ENCODE data around the gene FANCD2.
"Not testable (repeated sequence)": the region's sequence is repeated elsewhere in the genome, so short reads cannot be mapped to it uniquely, and the experiment has no call there.

Gene FANCD2

DNA sequence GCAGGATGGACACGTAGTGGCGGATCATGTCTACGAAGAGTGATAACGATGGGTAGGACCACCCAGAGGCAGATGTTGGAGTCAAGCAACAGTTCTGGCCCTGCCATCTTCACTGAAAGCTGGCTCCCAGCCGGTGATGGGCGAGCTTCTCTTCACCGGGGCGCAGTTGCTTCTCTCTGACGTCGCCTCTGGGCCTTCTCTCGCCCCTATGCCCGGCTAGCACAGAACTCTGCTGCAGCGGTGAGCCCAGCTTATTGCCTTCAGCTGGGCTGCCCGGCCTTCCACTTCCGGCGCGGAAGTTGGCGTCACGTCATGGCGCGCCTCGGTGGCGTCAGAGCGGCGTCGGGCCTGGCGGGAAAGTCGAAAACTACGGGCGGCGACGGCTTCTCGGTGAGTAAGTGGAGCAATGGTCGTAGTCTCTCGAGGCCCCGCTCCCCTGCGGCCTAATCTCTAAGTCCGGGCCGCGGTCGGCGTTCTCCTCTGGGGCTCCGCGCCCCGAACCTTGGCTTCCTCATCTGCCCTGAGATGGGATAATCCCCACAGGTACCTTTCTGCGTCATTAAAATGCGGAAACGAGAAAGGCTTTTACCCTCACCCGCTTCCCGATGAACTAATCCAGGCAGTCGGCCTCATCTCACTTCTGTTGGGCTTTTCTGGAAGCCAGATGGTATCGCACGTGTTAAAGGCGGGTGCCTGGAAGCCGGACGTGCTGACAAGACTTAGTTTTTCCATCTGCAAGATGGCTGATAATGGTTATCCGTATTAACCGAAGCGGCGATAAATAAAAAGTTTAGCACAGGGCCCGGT is at the start of gene FANCD2:
TSS of gene FANCD2 (plus strand) at position 354 of the 807 bp plus-strand sequence. CDS start 2,221 bp downstream, outside the sequence.
- peak; percentile 64 for DNase-seq

DNA sequence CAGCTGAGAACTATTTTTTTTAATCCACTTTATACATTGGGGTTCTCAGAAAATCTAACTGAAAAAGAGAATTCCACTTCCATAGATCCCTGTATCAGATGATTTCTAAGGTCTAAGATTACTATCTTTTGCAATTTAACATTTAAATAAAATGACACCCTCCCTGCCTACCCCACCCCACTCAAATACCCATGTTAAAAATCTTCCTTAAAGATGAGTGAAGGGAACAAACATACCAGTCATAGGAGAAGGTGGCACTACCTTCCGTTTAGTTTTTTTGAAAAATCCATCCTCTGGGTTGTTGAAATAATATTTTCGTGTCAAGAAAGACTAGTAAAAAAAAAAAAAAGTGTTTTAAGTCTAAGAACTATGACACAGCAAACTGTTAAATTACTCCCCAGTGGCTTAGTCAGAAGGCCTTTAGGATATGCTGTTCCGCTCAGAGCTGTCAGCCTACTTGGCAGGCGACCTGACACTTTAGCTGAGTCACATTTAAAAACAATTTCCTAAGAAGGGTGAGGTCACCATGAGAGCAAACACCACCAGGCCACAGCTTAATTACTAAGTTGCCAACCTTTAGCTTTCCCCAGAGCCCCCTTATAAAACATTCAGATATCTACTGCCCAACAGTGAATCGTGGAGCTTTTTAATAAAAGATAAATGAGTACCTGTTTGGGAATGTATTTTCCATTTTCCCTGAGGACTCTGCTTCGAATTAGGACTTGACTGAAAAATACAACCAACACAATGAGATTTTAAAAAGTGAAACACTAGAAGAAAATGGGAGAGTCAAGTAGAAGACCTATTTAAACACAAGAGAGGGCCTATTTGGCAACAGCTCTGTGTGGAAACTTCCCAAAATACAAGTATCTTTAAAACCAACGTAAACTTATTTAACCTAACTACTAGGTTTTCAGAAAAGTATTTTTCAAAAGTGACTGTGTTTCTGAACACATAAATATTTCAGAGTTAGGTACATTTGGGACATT is 49.2 kb upstream of the FANCD2 start:
- DNase-seq, result peak; percentile 87

DNA sequence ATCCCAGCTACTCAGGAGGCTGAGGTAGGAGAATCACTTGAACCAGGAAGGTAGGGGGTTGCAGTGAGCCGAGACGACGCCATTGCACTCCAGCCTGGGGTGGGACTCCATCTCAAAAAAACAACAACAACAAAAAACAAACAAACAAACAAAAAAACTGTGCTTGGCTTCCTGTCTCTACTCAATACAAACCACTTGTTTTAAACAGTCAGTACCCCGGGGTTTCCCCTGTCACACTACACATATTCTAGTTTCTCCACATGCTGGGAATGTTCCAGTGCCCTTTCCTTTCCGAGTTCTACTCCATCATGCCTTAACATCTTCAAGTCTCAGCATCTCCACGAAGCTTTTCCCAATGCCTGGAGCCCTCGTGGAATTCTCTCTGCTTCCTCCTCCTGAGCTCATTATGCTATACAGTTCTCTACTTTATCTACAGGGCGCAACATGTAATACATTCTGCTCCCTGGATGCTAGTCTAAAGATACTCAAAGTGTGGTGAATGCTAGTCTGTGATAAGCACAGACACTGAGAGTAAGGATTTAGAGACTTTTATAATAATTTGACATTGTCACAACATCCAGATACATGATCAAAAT is 47.4 kb upstream of the FANCD2 start:
- no peak for DNase-seq

DNA sequence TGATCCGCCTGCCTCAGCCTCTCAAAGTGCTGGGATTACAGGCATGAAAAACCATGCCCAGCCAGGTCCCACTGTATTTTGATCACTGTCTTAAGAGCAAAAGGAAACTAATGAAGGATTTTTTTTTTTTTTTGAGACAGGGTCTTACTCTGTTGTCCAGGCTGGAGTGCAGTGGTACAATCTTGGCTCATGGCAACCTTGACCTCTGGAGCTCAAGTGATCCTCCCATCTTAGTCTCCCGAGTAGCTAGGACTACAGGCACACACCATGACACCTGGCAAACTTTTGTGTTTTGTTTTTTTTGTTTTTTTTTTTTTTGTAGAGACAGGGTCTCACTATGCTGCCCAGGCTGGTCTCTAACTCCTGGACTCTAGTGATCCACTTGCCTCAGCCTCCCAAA is 46.0 kb upstream of the FANCD2 start:
- DNase-seq, result no peak

DNA sequence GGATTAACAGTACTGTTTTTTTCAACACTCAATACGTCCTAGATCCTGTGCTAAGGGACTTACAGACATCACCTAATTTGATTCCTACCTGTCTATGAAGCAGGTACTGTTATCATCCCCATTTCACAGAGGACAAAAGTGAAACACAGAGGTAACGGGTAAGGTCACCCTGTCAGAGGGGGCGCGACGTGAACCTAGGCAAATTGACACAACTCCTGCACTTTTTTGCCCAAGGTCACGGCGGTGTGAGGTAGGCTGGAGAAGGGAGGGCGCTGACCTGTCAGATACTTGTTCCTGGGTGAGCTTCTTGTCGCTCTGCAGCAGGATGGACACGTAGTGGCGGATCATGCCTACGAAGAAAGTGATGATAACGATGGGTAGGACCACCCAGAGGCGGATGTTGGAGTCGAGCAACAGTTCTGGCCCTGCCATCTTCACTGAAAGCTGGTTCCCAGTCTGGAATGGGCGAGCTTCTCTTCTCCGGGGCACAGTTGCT is 40.0 kb upstream of the FANCD2 start:
- DNase-seq, result no peak

DNA sequence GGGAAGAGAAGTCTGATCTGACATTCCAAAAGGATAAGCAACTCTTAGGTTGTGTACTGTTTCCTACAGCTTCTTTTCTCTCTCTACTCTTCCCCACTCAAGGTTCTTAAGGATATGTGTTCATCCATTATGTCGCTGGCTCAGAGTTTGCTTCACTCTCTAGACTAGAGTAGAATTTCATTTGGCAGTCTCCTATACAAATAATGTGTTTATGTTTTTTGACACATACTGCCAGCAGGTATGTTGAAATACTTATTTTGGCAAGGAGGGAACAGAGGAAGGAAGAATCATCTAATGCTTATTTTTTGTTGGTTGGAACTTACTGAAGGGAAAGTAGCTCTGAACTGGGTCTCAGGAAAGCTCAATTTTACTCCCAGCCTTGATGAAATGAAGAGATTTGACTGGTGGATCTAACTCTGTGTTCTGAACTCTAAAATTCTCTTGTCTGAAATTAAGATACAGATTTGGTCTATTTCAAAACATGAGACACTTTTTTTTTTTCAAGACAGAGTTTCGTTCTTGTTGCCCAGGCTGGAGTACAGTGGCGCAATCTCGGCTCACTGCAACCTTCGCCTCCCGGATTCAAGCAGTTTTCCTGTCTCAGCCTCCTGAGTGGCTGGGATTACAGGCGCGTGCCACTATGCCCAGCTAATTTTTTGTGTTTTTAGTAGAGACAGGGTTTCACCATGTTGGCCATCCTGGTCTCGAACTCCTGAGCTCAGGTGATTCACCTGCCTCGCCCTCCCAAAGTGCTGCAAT is 32.0 kb upstream of the FANCD2 start:
- no peak for DNase-seq

DNA sequence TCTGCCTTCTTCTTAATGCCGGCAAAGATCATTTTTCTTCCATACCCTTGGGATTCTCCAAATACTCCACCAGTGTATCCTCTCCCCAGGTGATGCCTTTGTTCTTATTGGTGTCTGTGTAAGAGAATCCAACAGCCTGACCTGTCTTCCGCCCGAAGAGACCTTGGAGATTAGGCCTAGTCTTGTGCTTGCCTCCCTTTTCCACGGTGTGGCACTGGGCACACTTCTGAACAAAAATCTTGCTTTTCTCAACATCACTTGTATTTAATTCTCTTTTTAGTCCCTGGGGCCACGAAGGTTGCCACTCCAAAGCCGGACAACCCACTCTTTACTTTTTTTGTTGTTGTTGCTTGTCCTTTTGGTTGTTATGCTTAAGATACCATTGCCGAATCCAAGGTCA is 25.6 kb upstream of the FANCD2 start:
- DNase-seq, result no peak

DNA sequence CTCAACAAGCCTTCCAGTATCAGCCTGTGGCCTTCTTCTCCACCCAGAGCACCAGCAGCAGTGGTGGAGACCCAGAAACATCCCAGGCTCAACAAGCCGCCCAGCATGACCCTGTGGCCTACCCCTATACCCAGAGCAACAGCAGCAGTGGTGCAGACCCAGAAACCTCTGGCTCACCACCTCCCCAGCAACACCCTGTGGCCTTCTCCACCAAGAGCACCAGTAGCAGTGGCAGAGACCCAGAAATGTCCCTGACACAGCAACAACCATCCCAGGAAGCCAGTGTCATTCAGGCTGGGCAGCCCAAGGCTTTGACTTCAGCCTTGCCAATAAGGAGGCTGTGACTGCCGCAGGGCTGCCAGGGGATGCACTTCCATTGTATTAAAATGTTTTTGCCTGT is 23.3 kb upstream of the FANCD2 start:
- DNase-seq, result no peak

DNA sequence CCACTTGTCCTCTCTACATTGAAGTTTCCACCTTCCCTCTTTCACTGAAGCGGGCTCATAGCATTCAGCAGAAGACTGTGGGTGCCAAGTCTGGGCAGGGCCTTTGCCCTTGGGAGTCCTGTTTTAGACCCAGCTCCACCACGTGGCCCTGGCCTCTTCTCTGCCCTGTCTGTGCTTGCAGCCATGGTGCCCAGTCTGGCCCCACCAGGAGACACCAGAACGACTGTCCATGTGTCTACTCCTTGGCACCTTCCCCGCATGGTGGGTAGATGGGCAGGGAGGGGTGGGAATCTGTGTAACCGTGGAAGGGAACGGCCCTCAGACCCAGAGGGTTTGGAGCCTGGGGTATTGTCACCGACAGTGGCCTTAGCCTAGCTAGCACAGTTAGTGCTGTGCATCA is 21.7 kb upstream of the FANCD2 start:
- no peak for DNase-seq

DNA sequence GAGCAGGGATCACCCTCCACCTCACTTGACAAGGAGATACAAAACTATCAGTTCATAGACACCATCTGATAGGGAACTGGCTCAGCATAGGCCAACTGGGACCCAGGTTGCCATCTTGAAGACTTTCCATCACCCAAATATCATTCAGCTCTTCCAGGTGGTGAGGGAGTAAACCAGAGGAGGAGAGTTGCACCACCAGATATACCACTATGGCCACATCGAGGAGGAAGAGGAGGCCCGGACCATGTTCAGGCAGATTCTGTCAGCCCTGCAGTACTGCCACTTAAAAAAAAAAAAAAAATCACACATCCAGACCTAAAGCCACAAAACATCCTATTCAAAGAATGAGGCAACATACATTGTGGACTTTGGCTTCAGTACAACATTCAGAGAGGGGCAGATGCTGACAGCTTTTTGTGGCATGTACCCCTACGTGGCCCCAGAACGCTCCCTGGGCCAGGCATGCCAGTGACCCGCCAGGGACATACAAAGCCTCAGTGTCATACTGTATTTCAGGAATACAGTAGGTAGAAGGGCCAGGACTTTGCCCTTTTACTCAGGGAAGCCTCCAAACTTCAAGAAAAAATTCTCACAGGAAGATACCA is 21.2 kb upstream of the FANCD2 start:
- DNase-seq, result no peak

DNA sequence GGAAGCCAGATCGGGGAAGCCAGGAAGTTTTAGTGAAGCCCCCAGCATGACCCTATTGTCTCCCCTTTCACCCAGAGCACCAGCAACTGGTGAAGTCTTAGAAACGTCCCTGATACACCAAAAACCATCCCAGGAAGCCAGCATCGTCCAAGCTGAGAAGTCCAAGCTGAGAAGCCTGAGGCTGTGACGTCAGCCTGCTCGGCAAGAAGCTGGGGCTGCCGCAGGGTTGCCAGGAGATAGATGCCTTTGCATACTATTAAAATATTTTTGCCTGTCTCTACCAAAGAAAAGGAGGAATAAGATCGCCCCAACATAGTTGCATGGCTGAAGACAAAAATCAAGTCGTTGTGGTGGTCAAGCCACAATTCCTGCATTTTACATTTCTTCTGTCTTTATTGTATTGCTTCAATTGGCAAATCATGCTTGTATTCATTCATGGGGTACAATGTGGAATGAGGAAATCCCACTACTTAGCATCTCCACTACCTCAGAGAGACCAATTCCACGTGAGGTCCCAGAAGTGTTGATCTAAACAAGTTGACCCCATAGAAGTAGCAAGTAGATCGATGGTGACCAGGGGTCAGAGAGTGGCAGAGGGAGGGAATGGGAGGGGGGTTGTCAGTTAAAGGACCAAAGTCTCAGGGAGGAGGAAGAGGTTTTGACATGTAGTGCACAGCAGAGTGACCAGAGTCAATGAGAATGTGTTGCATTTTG is 20.0 kb upstream of the FANCD2 start:
- no peak for DNase-seq

DNA sequence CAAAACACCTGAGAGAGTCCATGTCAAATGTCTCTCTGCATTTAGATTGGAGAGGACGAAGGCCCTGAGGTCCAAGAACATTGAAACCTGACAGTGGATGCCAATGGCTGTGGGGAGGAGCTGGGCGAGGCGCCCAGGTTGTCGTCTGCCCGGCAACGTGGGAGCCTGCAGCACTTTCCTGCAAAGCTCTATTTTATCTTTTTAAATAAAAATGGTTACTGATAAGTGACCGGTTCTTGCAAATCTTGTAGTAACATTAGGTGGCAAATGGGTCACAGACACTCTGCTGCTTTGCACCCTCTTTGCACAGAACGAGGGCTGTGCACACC is 19.5 kb upstream of the FANCD2 start:
- DNase-seq, result no peak

DNA sequence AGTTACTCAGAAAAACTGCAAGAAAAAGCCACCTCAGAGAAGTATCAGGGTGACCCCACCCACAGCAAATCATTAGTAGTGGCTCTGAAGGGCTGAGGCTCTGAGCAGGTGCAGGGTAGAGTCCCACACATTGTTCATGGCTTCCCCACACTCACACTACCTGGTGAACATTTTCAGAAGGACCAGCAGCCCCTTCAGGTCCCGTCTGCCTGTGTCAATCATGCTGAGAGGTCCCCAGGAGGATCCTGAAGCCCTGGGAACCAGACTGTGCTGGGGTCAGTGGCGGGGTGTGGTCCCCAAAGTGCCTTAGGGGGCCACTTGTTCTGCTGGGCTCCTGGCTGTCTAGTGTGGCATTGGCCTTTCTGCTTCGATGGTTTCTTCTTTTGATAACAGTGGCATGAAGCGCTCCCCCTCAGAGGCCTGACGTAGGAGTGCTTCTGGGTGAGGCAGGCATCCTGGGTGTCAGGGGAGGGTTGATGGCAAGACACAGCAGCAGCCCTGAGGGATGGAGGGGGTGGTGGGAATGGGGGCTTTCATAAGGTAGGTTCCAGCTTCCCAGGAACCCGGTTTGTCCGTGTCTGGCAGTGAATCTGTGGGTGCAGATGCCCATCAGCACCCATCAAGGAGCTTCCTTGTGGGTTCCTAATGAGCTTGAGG is 19.0 kb upstream of the FANCD2 start:
- no peak for DNase-seq

DNA sequence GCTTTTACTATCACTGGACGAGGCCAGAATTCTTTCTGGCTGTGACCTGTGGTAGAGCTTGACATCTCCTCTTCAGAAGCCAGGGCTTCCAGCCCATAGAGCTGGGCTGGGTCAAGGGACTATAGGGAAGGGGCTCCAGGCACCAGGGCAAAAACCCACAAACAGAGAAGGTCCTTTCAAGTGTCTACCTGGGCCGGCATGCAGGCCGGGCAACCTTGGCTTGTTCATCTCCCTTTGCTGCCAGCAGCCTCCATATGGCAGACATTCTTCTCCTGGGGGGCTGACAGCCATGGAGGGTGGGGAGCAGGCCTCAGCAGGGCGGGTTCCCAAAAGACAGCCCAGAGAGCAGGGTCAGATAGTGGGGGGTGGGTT is 18.0 kb upstream of the FANCD2 start:
- DNase-seq, result not testable (repeated sequence)

DNA sequence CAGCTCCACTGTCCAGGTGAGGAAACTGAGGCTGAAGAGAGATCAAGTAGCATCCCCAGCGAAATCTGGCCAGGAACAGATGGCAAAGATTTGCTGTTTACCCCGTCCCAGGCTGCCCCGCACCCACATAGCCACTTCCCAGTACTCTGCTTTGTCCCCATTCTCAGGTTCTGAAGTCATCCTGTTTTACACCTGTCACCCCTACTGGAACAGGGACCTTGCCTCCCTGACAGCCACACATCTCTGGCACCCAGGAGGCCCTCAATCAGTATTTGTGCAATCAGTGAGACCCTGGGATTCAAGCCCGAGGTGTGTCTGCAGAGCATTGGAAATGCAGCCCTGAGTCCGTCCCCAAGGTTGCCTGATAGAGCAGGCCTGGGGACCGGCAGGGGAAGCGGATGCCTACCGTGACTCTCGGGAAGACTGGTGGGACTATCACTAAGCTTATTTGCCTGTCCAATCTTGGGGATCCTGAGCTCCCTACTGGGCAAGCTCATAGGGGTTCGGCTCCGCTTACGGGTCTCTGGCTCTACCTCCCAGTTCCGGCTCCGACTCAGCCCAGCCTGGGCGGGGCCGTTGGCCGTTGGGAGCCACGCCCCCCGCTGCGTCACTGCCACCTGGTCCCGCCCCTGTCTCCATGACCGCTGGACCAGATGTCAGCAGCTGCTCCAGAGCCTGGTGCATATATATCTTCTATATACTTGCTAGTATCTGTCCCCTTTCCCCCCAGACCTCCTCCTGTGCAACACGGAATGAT is 17.5 kb upstream of the FANCD2 start:
- DNase-seq, result no peak

DNA sequence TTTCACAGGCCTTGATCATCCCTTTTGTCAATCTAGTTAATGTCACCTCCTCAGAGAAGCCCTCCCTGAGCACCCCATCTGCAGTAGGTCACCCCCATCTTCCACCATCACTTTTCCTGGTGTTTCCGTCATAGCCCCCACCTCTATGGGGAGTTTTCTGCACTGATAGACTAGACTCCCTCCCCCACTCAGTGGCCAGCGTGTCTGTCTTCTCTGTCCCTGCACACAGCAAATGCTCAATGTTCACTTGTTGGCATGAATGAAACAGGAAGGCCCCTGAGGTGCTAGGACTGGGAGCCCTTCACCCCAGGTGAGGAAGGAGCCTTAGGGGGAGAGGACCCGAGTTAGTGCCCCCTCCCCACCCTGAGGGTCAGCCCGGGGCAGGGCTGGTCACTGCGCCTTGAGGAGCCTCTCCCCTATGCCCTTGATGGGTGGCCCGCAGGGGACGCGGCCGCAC is 15.8 kb upstream of the FANCD2 start:
- no peak for DNase-seq

DNA sequence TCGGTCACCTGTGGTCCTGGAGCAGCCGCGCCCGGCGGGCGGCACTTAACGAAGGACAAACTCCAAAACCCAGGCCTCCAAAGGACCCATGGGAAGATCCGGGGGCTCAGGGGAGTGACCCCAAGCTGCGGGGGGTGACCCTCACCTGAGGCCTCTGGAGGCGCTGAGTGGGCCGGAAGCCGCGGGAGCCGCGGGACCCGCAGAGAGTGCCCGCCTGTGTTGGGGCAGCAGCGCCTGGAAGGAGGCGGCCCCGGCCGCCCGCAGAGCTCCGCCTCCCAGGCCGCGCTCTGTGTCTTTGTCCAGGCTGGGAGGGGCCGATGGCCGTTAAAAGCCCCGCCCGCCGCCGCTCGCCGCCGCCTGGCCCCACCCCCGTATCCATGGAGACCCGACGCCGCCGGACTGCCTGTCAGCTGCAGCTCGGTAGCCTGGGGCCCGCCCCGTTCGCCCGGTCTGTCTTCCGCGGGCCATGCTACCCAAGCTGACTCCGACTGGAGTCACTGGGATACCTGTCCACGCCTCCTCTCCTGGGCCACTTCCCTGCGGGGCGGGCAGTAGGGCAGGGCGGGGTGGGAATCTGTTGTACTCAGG is 15.3 kb upstream of the FANCD2 start:
- peak; percentile 85 for DNase-seq

DNA sequence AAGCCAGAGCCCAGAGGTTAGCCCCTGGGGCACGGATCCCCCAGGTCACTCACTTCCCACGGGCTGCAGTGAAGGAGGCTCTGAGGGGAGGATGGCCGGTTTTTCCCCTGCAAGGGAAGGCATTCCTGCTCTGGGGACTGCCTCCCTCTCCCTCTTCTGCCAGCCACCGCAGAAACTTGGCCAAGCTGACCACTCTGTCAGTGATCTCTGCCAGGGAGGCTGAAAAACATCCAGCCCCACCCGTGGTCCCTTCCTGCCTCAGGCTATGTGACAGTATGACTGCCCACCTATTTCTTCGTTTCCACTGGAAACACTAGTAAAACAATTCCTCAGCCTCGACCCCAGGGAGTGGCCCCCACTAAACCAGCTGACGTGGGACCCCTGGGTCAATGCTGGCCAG is 14.6 kb upstream of the FANCD2 start:
- no peak for DNase-seq

DNA sequence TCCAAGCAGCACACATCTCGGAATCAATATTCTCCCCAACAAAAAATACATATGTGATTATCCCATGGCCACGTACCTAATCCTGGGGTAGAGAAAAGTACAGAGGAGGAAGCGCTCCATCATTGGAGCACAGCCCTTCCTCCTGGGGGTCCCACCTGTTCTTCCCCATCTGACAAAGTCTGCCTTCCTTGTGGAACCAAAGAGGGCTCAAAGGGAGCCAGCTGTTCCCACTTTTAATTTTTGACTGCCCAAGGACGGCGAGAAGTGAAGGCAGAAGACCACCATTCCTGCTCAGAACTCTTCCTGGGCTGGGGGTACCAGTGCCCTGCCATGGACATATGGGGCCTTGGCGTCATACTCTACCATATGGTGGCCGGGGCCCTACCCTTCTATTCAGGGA is 14.1 kb upstream of the FANCD2 start:
- no peak for DNase-seq

DNA sequence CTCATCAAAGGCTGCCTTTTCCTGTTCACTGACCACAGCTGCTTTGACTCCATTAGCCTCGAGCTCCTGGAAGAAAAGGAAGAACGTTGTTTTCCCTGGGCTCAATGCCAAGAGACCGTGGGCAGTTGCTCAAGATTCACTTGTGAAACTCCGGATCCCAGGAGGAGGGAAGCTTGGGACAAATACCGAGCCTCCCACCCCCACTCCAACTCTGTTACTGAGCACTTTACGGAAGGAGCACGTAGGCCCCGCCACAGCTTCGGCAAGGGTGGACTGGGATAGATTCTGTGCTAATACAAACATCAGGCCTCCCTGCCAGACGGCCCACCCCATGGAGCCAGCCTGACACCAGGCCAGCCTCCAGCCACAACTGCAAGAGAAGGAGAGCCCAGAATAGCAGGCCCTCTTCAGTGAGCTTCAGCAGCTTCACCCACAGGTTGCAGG is 10.8 kb upstream of the FANCD2 start:
- peak; percentile 30 for DNase-seq

Measured in amniotic stem cell (primary cell).